WTC11 (cell line): Measurements from ENCODE around the gene KCNJ8.

Experiments
- ELF4 ChIP-seq: sonication (generic); formaldehyde crosslinking; IDR thresholded peaks from 2 replicates; pipeline ENCODE4 v1.8.1; 2022; ENCODE audit warnings: low read depth, mild to moderate bottlenecking, moderate library complexity, missing genetic modification reagents
- ESRRA ChIP-seq: sonication (generic); formaldehyde crosslinking; IDR thresholded peaks from 2 replicates; pipeline ENCODE4 v1.8.1; 2022; ENCODE audit warnings: mild to moderate bottlenecking, missing genetic modification reagents, borderline replicate concordance
- TEAD1 ChIP-seq: sonication (generic); formaldehyde crosslinking; IDR thresholded peaks from 2 replicates; pipeline ENCODE4 v1.8.0; 2022; ENCODE audit warnings: mild to moderate bottlenecking, missing genetic modification reagents
- ZNF671 ChIP-seq: fragments of 250-450 bp; sonication (Bioruptor Pico); IDR thresholded peaks from 2 replicates; pipeline ENCODE4 v1.8.0; 2021; ENCODE audit warnings: mild to moderate bottlenecking
- TF ChIP-seq, protein P1 (sequence below): fragments of 200-600 bp; IDR thresholded peaks from 2 replicates; pipeline ENCODE4 v1.8.0; 2022; ENCODE audit warnings: antibody characterized with exemption
- TF ChIP-seq, protein P2 (sequence below): sonication (generic); formaldehyde crosslinking; IDR thresholded peaks from 2 replicates; pipeline ENCODE4 v1.8.1; 2023; ENCODE audit warnings: mild to moderate bottlenecking, missing genetic modification reagents
- TF ChIP-seq, protein P3 (sequence below): sonication (generic); formaldehyde crosslinking; IDR thresholded peaks from 2 replicates; pipeline ENCODE4 v1.8.1; 2022; ENCODE audit warnings: low read depth, mild to moderate bottlenecking, moderate library complexity, missing genetic modification reagents, borderline replicate concordance
- TF ChIP-seq, protein P4 (sequence below): sonication (generic); formaldehyde crosslinking; IDR thresholded peaks from 2 replicates; pipeline ENCODE4 v1.8.1; 2023; ENCODE audit warnings: mild to moderate bottlenecking, missing genetic modification reagents

DNA sequence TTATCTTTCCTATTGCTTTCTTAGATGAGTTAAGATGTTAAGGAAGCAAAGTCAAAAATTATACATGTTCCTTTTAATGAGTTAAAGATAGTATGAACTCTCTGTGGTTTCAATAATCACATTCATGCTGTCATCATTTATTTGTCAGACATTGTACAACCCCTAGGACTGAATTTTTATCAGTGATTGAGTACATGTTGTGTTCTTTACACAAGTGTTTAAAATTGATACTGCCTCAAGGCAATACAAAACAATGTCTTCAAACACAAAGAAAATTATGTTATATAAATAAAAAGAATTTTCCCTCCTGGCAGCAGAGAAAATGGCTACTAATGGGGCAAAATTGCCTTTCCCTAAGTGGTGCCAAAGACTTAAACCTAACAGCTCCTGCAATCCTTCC, 34.6 kb upstream of the KCNJ8 start:
- TF ChIP-seq, protein P1, sequence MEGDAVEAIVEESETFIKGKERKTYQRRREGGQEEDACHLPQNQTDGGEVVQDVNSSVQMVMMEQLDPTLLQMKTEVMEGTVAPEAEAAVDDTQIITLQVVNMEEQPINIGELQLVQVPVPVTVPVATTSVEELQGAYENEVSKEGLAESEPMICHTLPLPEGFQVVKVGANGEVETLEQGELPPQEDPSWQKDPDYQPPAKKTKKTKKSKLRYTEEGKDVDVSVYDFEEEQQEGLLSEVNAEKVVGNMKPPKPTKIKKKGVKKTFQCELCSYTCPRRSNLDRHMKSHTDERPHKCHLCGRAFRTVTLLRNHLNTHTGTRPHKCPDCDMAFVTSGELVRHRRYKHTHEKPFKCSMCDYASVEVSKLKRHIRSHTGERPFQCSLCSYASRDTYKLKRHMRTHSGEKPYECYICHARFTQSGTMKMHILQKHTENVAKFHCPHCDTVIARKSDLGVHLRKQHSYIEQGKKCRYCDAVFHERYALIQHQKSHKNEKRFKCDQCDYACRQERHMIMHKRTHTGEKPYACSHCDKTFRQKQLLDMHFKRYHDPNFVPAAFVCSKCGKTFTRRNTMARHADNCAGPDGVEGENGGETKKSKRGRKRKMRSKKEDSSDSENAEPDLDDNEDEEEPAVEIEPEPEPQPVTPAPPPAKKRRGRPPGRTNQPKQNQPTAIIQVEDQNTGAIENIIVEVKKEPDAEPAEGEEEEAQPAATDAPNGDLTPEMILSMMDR: no peak
- TF ChIP-seq ZNF671 (CRISPR knock-in tag): no peak
- TF ChIP-seq, protein P2, sequence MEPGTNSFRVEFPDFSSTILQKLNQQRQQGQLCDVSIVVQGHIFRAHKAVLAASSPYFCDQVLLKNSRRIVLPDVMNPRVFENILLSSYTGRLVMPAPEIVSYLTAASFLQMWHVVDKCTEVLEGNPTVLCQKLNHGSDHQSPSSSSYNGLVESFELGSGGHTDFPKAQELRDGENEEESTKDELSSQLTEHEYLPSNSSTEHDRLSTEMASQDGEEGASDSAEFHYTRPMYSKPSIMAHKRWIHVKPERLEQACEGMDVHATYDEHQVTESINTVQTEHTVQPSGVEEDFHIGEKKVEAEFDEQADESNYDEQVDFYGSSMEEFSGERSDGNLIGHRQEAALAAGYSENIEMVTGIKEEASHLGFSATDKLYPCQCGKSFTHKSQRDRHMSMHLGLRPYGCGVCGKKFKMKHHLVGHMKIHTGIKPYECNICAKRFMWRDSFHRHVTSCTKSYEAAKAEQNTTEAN (CRISPR knock-in tag): no peak
- TF ChIP-seq, protein P3, sequence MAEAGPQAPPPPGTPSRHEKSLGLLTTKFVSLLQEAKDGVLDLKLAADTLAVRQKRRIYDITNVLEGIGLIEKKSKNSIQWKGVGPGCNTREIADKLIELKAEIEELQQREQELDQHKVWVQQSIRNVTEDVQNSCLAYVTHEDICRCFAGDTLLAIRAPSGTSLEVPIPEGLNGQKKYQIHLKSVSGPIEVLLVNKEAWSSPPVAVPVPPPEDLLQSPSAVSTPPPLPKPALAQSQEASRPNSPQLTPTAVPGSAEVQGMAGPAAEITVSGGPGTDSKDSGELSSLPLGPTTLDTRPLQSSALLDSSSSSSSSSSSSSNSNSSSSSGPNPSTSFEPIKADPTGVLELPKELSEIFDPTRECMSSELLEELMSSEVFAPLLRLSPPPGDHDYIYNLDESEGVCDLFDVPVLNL (CRISPR knock-in tag): no peak
- TF ChIP-seq ESRRA: no peak
- TF ChIP-seq ELF4 (CRISPR knock-in tag): no peak
- TF ChIP-seq, protein P4, sequence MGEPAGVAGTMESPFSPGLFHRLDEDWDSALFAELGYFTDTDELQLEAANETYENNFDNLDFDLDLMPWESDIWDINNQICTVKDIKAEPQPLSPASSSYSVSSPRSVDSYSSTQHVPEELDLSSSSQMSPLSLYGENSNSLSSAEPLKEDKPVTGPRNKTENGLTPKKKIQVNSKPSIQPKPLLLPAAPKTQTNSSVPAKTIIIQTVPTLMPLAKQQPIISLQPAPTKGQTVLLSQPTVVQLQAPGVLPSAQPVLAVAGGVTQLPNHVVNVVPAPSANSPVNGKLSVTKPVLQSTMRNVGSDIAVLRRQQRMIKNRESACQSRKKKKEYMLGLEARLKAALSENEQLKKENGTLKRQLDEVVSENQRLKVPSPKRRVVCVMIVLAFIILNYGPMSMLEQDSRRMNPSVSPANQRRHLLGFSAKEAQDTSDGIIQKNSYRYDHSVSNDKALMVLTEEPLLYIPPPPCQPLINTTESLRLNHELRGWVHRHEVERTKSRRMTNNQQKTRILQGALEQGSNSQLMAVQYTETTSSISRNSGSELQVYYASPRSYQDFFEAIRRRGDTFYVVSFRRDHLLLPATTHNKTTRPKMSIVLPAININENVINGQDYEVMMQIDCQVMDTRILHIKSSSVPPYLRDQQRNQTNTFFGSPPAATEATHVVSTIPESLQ (CRISPR knock-in tag): no peak
- no peak for TF ChIP-seq TEAD1 (CRISPR knock-in tag)
